H9 (cell line): Measurements from ENCODE around the gene PLCG1. TPM values are rescaled to one million over a fixed set of nuclear protein-coding genes. Genes with fewer than 3 reads are reported as not detected.

Source experiments
- DNase-seq: peaks from one replicate; pipeline ENCODE4 v3.0.0-alpha.2; 2017
- H2AFZ ChIP-seq: one replicate; pipeline ENCODE4 v1.6.1; 2013; ENCODE audit warnings: mild to moderate bottlenecking, low read length, control low read depth, moderate library complexity
- H2AK5ac ChIP-seq: 2 replicates; pipeline ENCODE4 v1.6.1; 2013; ENCODE audit warnings: low read length, control low read depth, mixed read lengths; ENCODE audit not compliant: insufficient read length
- H2BK120ac ChIP-seq: one replicate; pipeline ENCODE4 v1.6.1; 2013; ENCODE audit warnings: low read depth, mild to moderate bottlenecking, low read length, control low read depth, inconsistent platforms; ENCODE audit not compliant: poor library complexity, severe bottlenecking
- H2BK12ac ChIP-seq: 2 replicates; pipeline ENCODE4 v1.6.1; 2013; ENCODE audit warnings: low read length, control low read depth, mixed read lengths, low read depth; ENCODE audit not compliant: insufficient read length
- H2BK15ac ChIP-seq: 2 replicates; pipeline ENCODE4 v1.6.1; 2013; ENCODE audit warnings: low read depth, low read length, control low read depth
- H2BK20ac ChIP-seq: one replicate; pipeline ENCODE4 v1.6.1; 2013; ENCODE audit warnings: low read depth, mild to moderate bottlenecking, low read length, control low read depth, inconsistent platforms; ENCODE audit not compliant: poor library complexity, severe bottlenecking
- H2BK5ac ChIP-seq: 2 replicates; pipeline ENCODE4 v1.6.1; 2013; ENCODE audit warnings: low read length, control low read depth, mixed read lengths; ENCODE audit not compliant: insufficient read length
- H3K14ac ChIP-seq: 2 replicates; pipeline ENCODE4 v1.6.1; 2013; ENCODE audit warnings: low read length, control low read depth; ENCODE audit not compliant: insufficient read depth
- H3K18ac ChIP-seq: 2 replicates; pipeline ENCODE4 v1.6.1; 2013; ENCODE audit warnings: low read depth, mild to moderate bottlenecking, mixed read lengths, low read length, control low read depth; ENCODE audit not compliant: insufficient read length
- H3K23ac ChIP-seq: 2 replicates; pipeline ENCODE4 v1.6.1; 2013; ENCODE audit warnings: low read length, control low read depth, mixed read lengths, low read depth; ENCODE audit not compliant: insufficient read length
- H3K23me2 ChIP-seq: 2 replicates; pipeline ENCODE4 v1.6.1; 2013; ENCODE audit warnings: low read depth, mild to moderate bottlenecking, mixed read lengths, low read length, control low read depth; ENCODE audit not compliant: insufficient read length, poor library complexity, severe bottlenecking
- H3K27ac ChIP-seq: 2 replicates; pipeline ENCODE4 v1.5.1; 2013; ENCODE audit warnings: low read length, control low read depth, mixed read lengths, low read depth; ENCODE audit not compliant: insufficient read length
- H3K27me3 ChIP-seq: 2 replicates; pipeline ENCODE4 v1.6.1; 2013; ENCODE audit warnings: low read length, control low read depth, inconsistent platforms; ENCODE audit not compliant: insufficient read depth
- H3K4ac ChIP-seq: 2 replicates; pipeline ENCODE4 v1.6.1; 2013; ENCODE audit warnings: low read depth, mild to moderate bottlenecking, control low read depth, inconsistent platforms, low read length, moderate library complexity
- H3K4me1 ChIP-seq: 2 replicates; pipeline ENCODE4 v1.6.1; 2013; ENCODE audit warnings: low read length, control low read depth, inconsistent platforms; ENCODE audit not compliant: insufficient read depth
- H3K4me2 ChIP-seq: 2 replicates; pipeline ENCODE4 v1.6.1; 2013; ENCODE audit warnings: low read length, control low read depth, mixed read lengths; ENCODE audit not compliant: insufficient read length, insufficient read depth
- H3K56ac ChIP-seq: 2 replicates; pipeline ENCODE4 v1.6.1; 2013; ENCODE audit warnings: low read depth, mild to moderate bottlenecking, mixed read lengths, low read length, control low read depth; ENCODE audit not compliant: insufficient read length
- H3K79me1 ChIP-seq: 2 replicates; pipeline ENCODE4 v1.6.1; 2013; ENCODE audit warnings: low read depth, mild to moderate bottlenecking, moderate library complexity, low read length, control low read depth, inconsistent platforms; ENCODE audit not compliant: insufficient read depth, poor library complexity, severe bottlenecking
- H3K79me2 ChIP-seq: 2 replicates; pipeline ENCODE4 v1.6.1; 2013; ENCODE audit warnings: low read length, control low read depth, inconsistent platforms; ENCODE audit not compliant: insufficient read depth
- H3K9ac ChIP-seq: 2 replicates; pipeline ENCODE4 v1.6.1; 2013; ENCODE audit warnings: low read length, control low read depth, mixed read lengths; ENCODE audit not compliant: insufficient read length; ENCODE audit errors: extremely low read depth
- H3K9me3 ChIP-seq: one replicate; pipeline ENCODE4 v1.6.1; 2013; ENCODE audit warnings: low read depth, low read length, inconsistent platforms; ENCODE audit not compliant: control insufficient read depth
- H3T11ph ChIP-seq: one replicate; pipeline ENCODE4 v1.6.1; 2013; ENCODE audit warnings: mild to moderate bottlenecking, low read length, control low read depth, inconsistent platforms
- H4K20me1 ChIP-seq: one replicate; pipeline ENCODE4 v1.6.1; 2013; ENCODE audit not compliant: control insufficient read depth, insufficient read length, insufficient read depth
- H4K5ac ChIP-seq: 2 replicates; pipeline ENCODE4 v1.6.1; 2013; ENCODE audit warnings: low read depth, mild to moderate bottlenecking, mixed read lengths, low read length, control low read depth; ENCODE audit not compliant: insufficient read length
- H4K8ac ChIP-seq: replicated peaks from 2 replicates; pipeline ENCODE4 v1.6.1; 2013; ENCODE audit warnings: low read length, control low read depth, mixed read lengths, low read depth; ENCODE audit not compliant: insufficient read length
- H4K91ac ChIP-seq: 2 replicates; pipeline ENCODE4 v1.6.1; 2013; ENCODE audit warnings: low read depth, mild to moderate bottlenecking, moderate library complexity, mixed read lengths, low read length, control low read depth; ENCODE audit not compliant: insufficient read length
- H3K27ac Mint-ChIP-seq, 3 experiments: 2 replicates in 2 of 3; 3 replicates in 1 of 3; pipeline ENCODE4 v1.8.0; 2020 to 2021; ENCODE audit warnings: mixed read lengths in 3 of 3, mild to moderate bottlenecking in 1 of 3, moderate library complexity in 1 of 3
- H3K27me3 Mint-ChIP-seq: 2 replicates; pipeline ENCODE4 v1.8.0; 2021; ENCODE audit warnings: low read depth, mild to moderate bottlenecking, moderate library complexity, mixed read lengths
- H3K36me3 Mint-ChIP-seq, 3 experiments: 2 replicates in 2 of 3; 3 replicates in 1 of 3; pipeline ENCODE4 v1.8.0; 2020 to 2021; ENCODE audit warnings: low read depth in 3 of 3, mixed read lengths in 3 of 3; ENCODE audit not compliant: insufficient read depth in 1 of 3
- H3K4me1 Mint-ChIP-seq, 2 experiments: 2 replicates each; pipeline ENCODE4 v1.8.0; 2020; ENCODE audit warnings: mixed read lengths in 2 of 2
- H3K4me3 Mint-ChIP-seq, 2 experiments: 2 replicates in 1 of 2; 3 replicates in 1 of 2; pipeline ENCODE4 v1.8.0; 2020 to 2021; ENCODE audit warnings: mild to moderate bottlenecking in 2 of 2, mixed read lengths in 2 of 2, moderate library complexity in 1 of 2
- H3K9me3 Mint-ChIP-seq, 2 experiments: 2 replicates in 1 of 2; 3 replicates in 1 of 2; pipeline ENCODE4 v1.8.0; 2020; ENCODE audit warnings: mild to moderate bottlenecking in 2 of 2, mixed read lengths in 2 of 2, moderate library complexity in 1 of 2
- CTCF ChIP-seq: fragments of 200-600 bp; sonication (generic); conservative IDR thresholded peaks from 3 replicates; pipeline ENCODE4 v1.8.0; 2021; ENCODE audit warnings: antibody characterized with exemption, mild to moderate bottlenecking
- WGBS: extraction: QIAGEN DNeasy Blood & Tissue Kit; methylation state at CpG from one replicate; pipeline ENCODE4 v1.1.7; 2013; ENCODE audit warnings: missing lambda C conversion rate, low lambda C conversion rate, mixed read lengths; ENCODE audit not compliant: insufficient read length; ENCODE audit errors: extremely low coverage; 5-methylcytosine and 5-hydroxymethylcytosine counted together
- total RNA-seq: library from RNA; stranded (reverse); gene quantifications from 2 replicates; pipeline ENCODE4 v1.2.1, GENCODE V29; 2021

Gene PLCG1
- total RNA-seq, 1 experiment from 2014 or later: 171 TPM

GRCh38 chr20:41148942-41149341, 11.6 kb downstream of the PLCG1 start:
- Histone ChIP-seq H3K27me3 (no peaks in the 10 kb centered on the region), H2BK15ac (no peak overlapping the region), H3K4me1 (peaks cover 5% of the 10 kb centered on the region; the same call in 1 of the 2 replicates), H3K79me1 (peaks cover 9% of the 10 kb centered on the region), H3K27ac (no peak overlapping the region), H3K23me2 (no peaks in the 10 kb centered on the region), H2AFZ (no peak overlapping the region), H2AK5ac (no peak overlapping the region), H3K4me2 (no peak overlapping the region), H3K18ac (no peak overlapping the region), H3K23ac (no peak overlapping the region), H3T11ph (no peak overlapping the region), H2BK12ac (no peak overlapping the region), H4K20me1 (no peaks in the 10 kb centered on the region), H3K56ac (no peak overlapping the region), H3K9me3 (no peaks in the 10 kb centered on the region), H4K91ac (no peak overlapping the region), H3K4ac (no peak overlapping the region), H3K14ac (no peak overlapping the region), H4K8ac (no peak overlapping the region), H2BK5ac (no peak overlapping the region), H3K9ac (no peak overlapping the region), H2BK120ac (no peak overlapping the region), H4K5ac (no peak overlapping the region), H2BK20ac (no peak overlapping the region), H3K79me2 (peaks cover 83% of the 10 kb centered on the region; the same call in 1 of the 2 replicates)
- DNase-seq: no peak
- Mint-ChIP-seq H3K27me3 (peaks cover 2% of the 10 kb centered on the region; the same call in 1 of the 2 replicates), H3K9me3 (no peaks in the 10 kb centered on the region), H3K36me3 (peaks cover 4 to 27% (median 6%) of the 10 kb centered on the region in 3 experiments), H3K27ac (no peak overlapping the region), H3K4me1 (peaks cover 30 to 51% of the 10 kb centered on the region in 2 experiments), H3K4me3 (no peak overlapping the region)
- no CpG with 5 or more reads among the region's 5 CpGs for WGBS
- no peak for TF ChIP-seq CTCF
